H1 (cell line): ENCODE results near the gene ATP4A. TPM values are rescaled to one million over a fixed set of nuclear protein-coding genes. Genes with fewer than 3 reads are reported as not detected.
A peak's percentile ranks its signal among the peaks of the same experiment; 100 is the strongest.

Experiments used
- CTCF ChIA-PET: fragments of 300-600 bp; sonication (Branson Sonifier 250); formaldehyde crosslinking; loops from one replicate; lab custom pipeline; 2021; ENCODE audit not compliant: partially characterized antibody; lab: Charles Lee
- POLR2A ChIA-PET: fragments of 300-600 bp; sonication (Branson Sonifier 250); formaldehyde crosslinking; loops from one replicate; lab custom pipeline; 2021; ENCODE audit warnings: inconsistent platforms; ENCODE audit not compliant: partially characterized antibody; lab: Charles Lee
- DNase-seq, 2 experiments: peaks; one replicate each; pipeline versions ENCODE4 v3.0.0 to v3.0.0-alpha.2; 2010 to 2022; ENCODE audit warnings: low spot score in 2 of 2, low read depth in 1 of 2, mixed read lengths in 1 of 2
- FAIRE-seq: peaks from 2 replicates; lab custom pipeline; 2011; peaks lifted over from hg19 to GRCh38; lab: Jason Lieb, UNC
- H2AFZ ChIP-seq: 2 replicates; pipeline ENCODE4 v1.8.1; 2012; ENCODE audit warnings: low read length, inconsistent platforms
- H2AK5ac ChIP-seq: 2 replicates; pipeline ENCODE4 v1.6.1; 2013; ENCODE audit warnings: low read depth, low read length
- H2BK120ac ChIP-seq: replicated peaks from 2 replicates; pipeline ENCODE3; 2013; ENCODE audit warnings: low read depth, low read length, inconsistent platforms
- H2BK12ac ChIP-seq: 2 replicates; pipeline ENCODE4 v1.6.1; 2013; ENCODE audit warnings: low read depth, low read length
- H2BK15ac ChIP-seq: 2 replicates; pipeline ENCODE4 v1.6.1; 2013; ENCODE audit warnings: low read length
- H2BK20ac ChIP-seq: 2 replicates; pipeline ENCODE4 v1.6.1; 2013; ENCODE audit warnings: low read length
- H2BK5ac ChIP-seq: 2 replicates; pipeline ENCODE4 v1.6.1; 2013; ENCODE audit warnings: low read depth, low read length
- H3K14ac ChIP-seq: 2 replicates; pipeline ENCODE4 v1.6.1; 2013; ENCODE audit warnings: inconsistent platforms; ENCODE audit not compliant: insufficient read length
- H3K18ac ChIP-seq: 2 replicates; pipeline ENCODE4 v1.6.1; 2013; ENCODE audit warnings: low read length; ENCODE audit errors: extremely low read depth
- H3K23ac ChIP-seq: 2 replicates; pipeline ENCODE4 v1.6.1; 2013; ENCODE audit warnings: inconsistent platforms; ENCODE audit not compliant: insufficient read length
- H3K23me2 ChIP-seq: 2 replicates; pipeline ENCODE4 v1.6.1; 2013; ENCODE audit warnings: low read depth, low read length
- H3K27ac ChIP-seq: 2 replicates; pipeline ENCODE4 v1.6.1; 2011; ENCODE audit warnings: low read depth, low read length, inconsistent platforms
- H3K27me3 ChIP-seq, 4 experiments: replicated peaks in 1 of 4; 1 replicate in 1 of 4; 2 replicates in 3 of 4; pipeline versions ENCODE4 v1.6.1 to v1.8.1; 2011 to 2013; ENCODE audit warnings: low read length in 3 of 4, mild to moderate bottlenecking in 3 of 4, inconsistent platforms in 2 of 4, mixed read lengths in 2 of 4, moderate library complexity in 1 of 4; ENCODE audit not compliant: control insufficient read depth in 3 of 4, insufficient read depth in 3 of 4; ENCODE audit errors: extremely low read depth in 1 of 4
- H3K36me3 ChIP-seq, 4 experiments: 2 replicates each; pipeline versions ENCODE4 v1.6.1 to v1.8.1; 2011 to 2013; ENCODE audit warnings: mild to moderate bottlenecking in 4 of 4, low read length in 3 of 4, moderate library complexity in 2 of 4, control low read depth in 1 of 4, inconsistent platforms in 1 of 4; ENCODE audit not compliant: insufficient read depth in 4 of 4, control insufficient read depth in 2 of 4
- H3K4ac ChIP-seq: replicated peaks from 2 replicates; pipeline ENCODE3; 2013; ENCODE audit warnings: low read length, low read depth, mixed read lengths, inconsistent platforms; ENCODE audit not compliant: insufficient read length
- H3K4me1 ChIP-seq, 4 experiments: replicated peaks in 1 of 4; 1 replicate in 1 of 4; 2 replicates in 3 of 4; pipeline versions ENCODE4 v1.6.1 to v1.8.1; 2011 to 2013; ENCODE audit warnings: low read length in 3 of 4, inconsistent platforms in 2 of 4, mixed read lengths in 1 of 4; ENCODE audit not compliant: insufficient read depth in 4 of 4, control insufficient read depth in 3 of 4
- H3K4me2 ChIP-seq, 2 experiments: 2 replicates each; pipeline versions ENCODE4 v1.6.1 to v1.8.1; 2011 to 2013; ENCODE audit warnings: low read depth in 2 of 2, low read length in 2 of 2, control low read depth in 1 of 2, inconsistent platforms in 1 of 2, mild to moderate bottlenecking in 1 of 2; ENCODE audit not compliant: insufficient read depth in 1 of 2
- H3K4me3 ChIP-seq, 4 experiments: fragments of 200-600, 300-600 bp in 1 of 4; sonication (generic), shearing (Covaris generic), sonication (Bioruptor Twin) in 1 of 4; 2 replicates each; pipeline versions ENCODE4 v1.5.1 to v1.8.1; 2011 to 2016; ENCODE audit warnings: low read length in 4 of 4, low read depth in 3 of 4, control low read depth in 2 of 4, inconsistent platforms in 2 of 4, mild to moderate bottlenecking in 2 of 4, mixed read lengths in 1 of 4, moderate library complexity in 1 of 4; ENCODE audit not compliant: insufficient read depth in 2 of 4; ENCODE audit errors: extremely low read depth in 1 of 4
- H3K56ac ChIP-seq: replicated peaks from 2 replicates; pipeline ENCODE3; 2013; ENCODE audit warnings: low read depth, mild to moderate bottlenecking, mixed read lengths, low read length, inconsistent platforms; ENCODE audit not compliant: insufficient read length
- H3K79me1 ChIP-seq: 2 replicates; pipeline ENCODE4 v1.6.1; 2013; ENCODE audit warnings: low read depth, low read length, control low read depth
- H3K79me2 ChIP-seq, 2 experiments: 2 replicates each; pipeline versions ENCODE4 v1.6.1 to v1.8.1; 2012 to 2013; ENCODE audit warnings: low read length in 2 of 2, mild to moderate bottlenecking in 2 of 2, inconsistent platforms in 1 of 2; ENCODE audit not compliant: insufficient read depth in 2 of 2, control insufficient read depth in 1 of 2
- H3K9ac ChIP-seq, 4 experiments: replicated peaks in 1 of 4; 1 replicate in 1 of 4; 2 replicates in 3 of 4; pipeline versions ENCODE4 v1.6.1 to v1.8.1; 2011 to 2013; ENCODE audit warnings: low read depth in 3 of 4, low read length in 3 of 4, control low read depth in 2 of 4, mild to moderate bottlenecking in 2 of 4, moderate library complexity in 2 of 4, inconsistent platforms in 1 of 4; ENCODE audit errors: extremely low read depth in 1 of 4
- H3K9me3 ChIP-seq, 2 experiments: 2 replicates each; pipeline versions ENCODE4 v1.6.1 to v1.8.1; 2012 to 2013; ENCODE audit warnings: mild to moderate bottlenecking in 2 of 2, moderate library complexity in 2 of 2, control low read depth in 1 of 2, inconsistent platforms in 1 of 2, low read depth in 1 of 2, low read length in 1 of 2, mixed read lengths in 1 of 2; ENCODE audit not compliant: insufficient read depth in 2 of 2
- H4K20me1 ChIP-seq, 2 experiments: replicated peaks in 1 of 2; 2 replicates each; pipeline versions ENCODE3 to v1.8.1; 2011 to 2013; ENCODE audit warnings: inconsistent platforms in 2 of 2, low read length in 2 of 2, mild to moderate bottlenecking in 1 of 2; ENCODE audit not compliant: insufficient read depth in 2 of 2, control insufficient read depth in 1 of 2
- H4K5ac ChIP-seq: 2 replicates; pipeline ENCODE4 v1.6.1; 2013; ENCODE audit warnings: low read length, low read depth, mixed read lengths, inconsistent platforms; ENCODE audit not compliant: insufficient read length
- H4K8ac ChIP-seq: 2 replicates; pipeline ENCODE4 v1.8.0; 2013; ENCODE audit warnings: mild to moderate bottlenecking, moderate library complexity, low read length, inconsistent platforms; ENCODE audit not compliant: insufficient read depth; ENCODE audit errors: extremely low read depth
- H4K91ac ChIP-seq: replicated peaks from 2 replicates; pipeline ENCODE3; 2013; ENCODE audit warnings: low read length, mixed read lengths, inconsistent platforms; ENCODE audit not compliant: insufficient read length
- ATF3 ChIP-seq: IDR thresholded peaks from 2 replicates; pipeline ENCODE4 v1.6.1; 2011; ENCODE audit warnings: low read depth, mild to moderate bottlenecking, low read length; ENCODE audit not compliant: insufficient read depth
- CREB1 ChIP-seq: IDR thresholded peaks from 2 replicates; pipeline ENCODE4 v1.6.1; 2012; ENCODE audit warnings: inconsistent platforms
- EZH2 ChIP-seq: fragments of 200-600 bp; sonication (generic); IDR thresholded peaks from 2 replicates; pipeline ENCODE4 v1.7.1; 2012; ENCODE audit warnings: low read depth, mild to moderate bottlenecking, moderate library complexity, low read length, inconsistent platforms; ENCODE audit not compliant: severe bottlenecking
- GTF2F1 ChIP-seq: IDR thresholded peaks from 2 replicates; pipeline ENCODE4 v1.6.1; 2012; ENCODE audit warnings: low read depth, low read length, improper control_type of control experiment, borderline replicate concordance
- KDM1A ChIP-seq: fragments of 200-600, 300-600 bp; sonication (generic); IDR thresholded peaks from 2 replicates; pipeline ENCODE4 v1.7.1; 2016; ENCODE audit warnings: mild to moderate bottlenecking, low read length, borderline replicate concordance
- PHF8 ChIP-seq: fragments of 200-600 bp; sonication (generic); conservative IDR thresholded peaks from 2 replicates; pipeline ENCODE4 v1.7.1; 2012; ENCODE audit warnings: low read depth, mild to moderate bottlenecking, inconsistent platforms, low read length, moderate library complexity
- SP4 ChIP-seq: IDR thresholded peaks from 2 replicates; pipeline ENCODE4 v1.6.1; 2012; ENCODE audit warnings: low read length, inconsistent platforms
- TAF1 ChIP-seq: IDR thresholded peaks from 2 replicates; pipeline ENCODE4 v1.6.1; 2011; ENCODE audit warnings: mild to moderate bottlenecking, low read depth, low read length
- WGBS, 2 experiments: shearing (Covaris generic) in 1 of 2; methylation state at CpG; one replicate each; pipeline versions ENCODE4 v1.1.6 to v1.1.7; 2013 to 2015; ENCODE audit warnings: low lambda C conversion rate in 2 of 2, mixed read lengths in 2 of 2, inconsistent platforms in 1 of 2, low coverage in 1 of 2, missing lambda C conversion rate in 1 of 2; ENCODE audit not compliant: insufficient replicate concordance in 2 of 2, insufficient coverage in 1 of 2, insufficient read length in 1 of 2; ENCODE audit errors: extremely low coverage in 1 of 2, missing lambda C conversion rate in 1 of 2; 5-methylcytosine and 5-hydroxymethylcytosine counted together
- polyA plus RNA-seq, 7 experiments: library from polyadenylated mRNA; depleted of rRNA in 3 of 7; stranded (reverse) in 5 of 7; unstranded in 2 of 7; fragments of >200 nt in 5 of 7; fragments of 200-250 nt in 2 of 7; gene quantifications; 1 replicate in 5 of 7; 2 replicates in 1 of 7; 4 replicates in 1 of 7; pipeline versions ENCODE4 v1.2.1 to v1.2.3, GENCODE V29; 2011 to 2013; ENCODE audit warnings: missing spikeins in 2 of 7, mixed read lengths in 2 of 7
- total RNA-seq: library from RNA; stranded (reverse); fragmentation: NEBNext Ultra II Directional; extraction: Animal tissue kit (Norgen Biotek cat#: 25700); gene quantifications from 2 replicates; pipeline ENCODE4 v1.2.1, GENCODE V29; 2021

ATP4A gene
- total and polyA plus RNA-seq, 2 of the 8 experiments (the other 6 are each of a cell fraction or from before 2014, with no cell fraction given): 0.50 to 1.2 TPM

GRCh38 chr19:35557539-35558399 lies 5.7 kb downstream of the ATP4A start:
- H3K4me2 ChIP-seq: peak overlapping the region; percentile 42 to 92
- FAIRE-seq (peak; percentile 92), DNase-seq (peak; percentile 86 to 99)
- H2AK5ac ChIP-seq: no peak overlapping the region
- H4K5ac ChIP-seq: peak overlapping the region; percentile 91
- H3K79me1 ChIP-seq: no peaks in the 10 kb centered on the region
- H3K79me2 ChIP-seq: no peaks in the 10 kb centered on the region
- H3K27me3 ChIP-seq: peaks cover 0 to 16% (median 12%) of the 10 kb centered on the region in 4 experiments; a peak in 5 of 7 replicates
- H3K9me3 ChIP-seq: no peaks in the 10 kb centered on the region; a peak in 1 of 4 replicates
- H3K23ac ChIP-seq: no peak overlapping the region
- H3K14ac ChIP-seq: no peak overlapping the region
- ChIA-PET CTCF (interaction anchor here (1.0 to 7.7 kb wide), 14 partner anchors 10 to 156 kb away, joined by 3 to 90 read pairs (median 6); partner anchors contain the start of genes HAUS5 and PMIS2), POLR2A (interaction anchor here (0.6 to 3.2 kb wide), 11 partner anchors 14 to 207 kb away, joined by 3 to 9 read pairs (median 5); partner anchors contain the start of genes COX6B1, ETV2 and HAUS5)
- peak overlapping the region; percentile 47; the same call in 1 of the 2 replicates for H2BK5ac ChIP-seq
- H2BK12ac ChIP-seq: no peak overlapping the region
- H4K8ac ChIP-seq: peak overlapping the region; percentile 48; the same call in 1 of the 2 replicates
- H2BK20ac ChIP-seq: no peak overlapping the region
- no peaks in the 10 kb centered on the region for H3K36me3 ChIP-seq
- H2AFZ ChIP-seq: peak overlapping the region; percentile 96; the same call in 1 of the 2 replicates
- H2BK120ac ChIP-seq: no peak overlapping the region
- H4K91ac ChIP-seq: no peak overlapping the region
- no peak overlapping the region for H3K27ac ChIP-seq
- H3K23me2 ChIP-seq: peaks cover 4% of the 10 kb centered on the region; the same call in 1 of the 2 replicates
- H3K18ac ChIP-seq: no peak overlapping the region
- peak overlapping the region; percentile 42 for H3K56ac ChIP-seq
- peak overlapping the region in 2 of 4 experiments; percentile 47 to 48; a peak in 3 of 7 replicates for H3K9ac ChIP-seq
- no peak overlapping the region for H3K4ac ChIP-seq
- H3K4me3 ChIP-seq: peak overlapping the region; percentile 52 to 65 (median 62)
- peaks cover 0 to 6% (median 4%) of the 10 kb centered on the region in 4 experiments; a peak in 3 of 7 replicates for H3K4me1 ChIP-seq
- peaks cover 7 to 8% of the 10 kb centered on the region in 2 experiments for H4K20me1 ChIP-seq
- H2BK15ac ChIP-seq: peak overlapping the region; percentile 77; the same call in 1 of the 2 replicates
- WGBS, 2 experiments: 1% methylated on average over 23 of the region's 60 CpGs; no CpG with 5 or more reads in 1 of the 2 experiments
- TF ChIP-seq ATF3 (no peak), KDM1A (no peak), GTF2F1 (no peak), CREB1 (0 out of 2 replicates have a peak, but pooled peaks have one; percentile 33), TAF1 (0 out of 2 replicates have a peak, but pooled peaks have one; percentile 40), SP4 (peak; percentile 80; the same call in 1 of the 2 replicates), PHF8 (peak; percentile 75), EZH2 (no peak)
